ENCODE measurements around the gene PLA2G1B. TPM values are rescaled to one million over a fixed set of nuclear protein-coding genes. Genes with fewer than 3 reads are reported as not detected.
"Not testable (repeated sequence)": the region's sequence is repeated elsewhere in the genome, so short reads cannot be mapped to it uniquely, and the experiment has no call there.

Gene PLA2G1B
- total RNA-seq, 2 experiments from 2014 or later: not detected

- Mint-ChIP-seq H3K4me1 (no peaks in the 10 kb centered on the region), H3K9me3 (ENCODE audit: low read depth) (no peaks in the 10 kb centered on the region), H3K4me3 (no peak overlapping the region), H3K27me3 (peaks cover 2% of the 10 kb centered on the region), H3K27ac (no peak overlapping the region), H3K36me3 (no peaks in the 10 kb centered on the region)
- ATAC-seq: no peak
- CTCF ChIA-PET: interaction anchor here (5.2 kb wide), 1 partner anchor 78 kb away, joined by 29 read pairs; no protein-coding TSS in a partner anchor
- DNase-seq: no peak
These were observed 24.5 kb upstream of the PLA2G1B start for GRCh38 chr12:120352117-120352516.

- H3K9me3 Mint-ChIP-seq (ENCODE audit: low read depth): no peaks in the 10 kb centered on the region
- no peak for ATAC-seq
- CTCF ChIA-PET: no interaction called here
- no peak overlapping the region for H3K27ac Mint-ChIP-seq
- H3K4me3 Mint-ChIP-seq: no peak overlapping the region
- no peak for DNase-seq
- H3K4me1 Mint-ChIP-seq: no peaks in the 10 kb centered on the region
- H3K27me3 Mint-ChIP-seq: peaks cover 2% of the 10 kb centered on the region
- H3K36me3 Mint-ChIP-seq: no peaks in the 10 kb centered on the region
These were observed 23.2 kb upstream of the PLA2G1B start for GRCh38 chr12:120350576-120351350.

GRCh38 chr12:120347766-120348165 lies 20.2 kb upstream of the PLA2G1B start:
- H3K36me3 Mint-ChIP-seq: no peaks in the 10 kb centered on the region
- no peak overlapping the region for H3K27ac Mint-ChIP-seq
- ATAC-seq (no peak), DNase-seq (no peak)
- CTCF ChIA-PET: interaction anchor here (1.4 kb wide), 1 partner anchor 9 kb away, joined by 4 read pairs; no protein-coding TSS in a partner anchor
- H3K9me3 Mint-ChIP-seq (ENCODE audit: low read depth): no peaks in the 10 kb centered on the region
- no peaks in the 10 kb centered on the region for H3K4me1 Mint-ChIP-seq
- H3K4me3 Mint-ChIP-seq: no peak overlapping the region
- H3K27me3 Mint-ChIP-seq: no peaks in the 10 kb centered on the region

GRCh38 chr12:120346681-120347080 lies 19.1 kb upstream of the PLA2G1B start:
- CTCF ChIA-PET: interaction anchor here (1.4 kb wide), 1 partner anchor 10 kb away, joined by 4 read pairs; no protein-coding TSS in a partner anchor
- ATAC-seq: no peak

GRCh38 chr12:120346031-120346430 lies 18.5 kb upstream of the PLA2G1B start:
- H3K4me1 Mint-ChIP-seq: no peaks in the 10 kb centered on the region
- H3K27ac Mint-ChIP-seq: no peak overlapping the region
- ATAC-seq (no peak), DNase-seq (no peak)
- no peak overlapping the region for H3K4me3 Mint-ChIP-seq
- CTCF ChIA-PET: no interaction called here
- H3K27me3 Mint-ChIP-seq: no peaks in the 10 kb centered on the region
- no peaks in the 10 kb centered on the region for H3K36me3 Mint-ChIP-seq
- H3K9me3 Mint-ChIP-seq (ENCODE audit: low read depth): no peaks in the 10 kb centered on the region

More at GRCh38 chr12:120346681-120347080, 19.1 kb upstream of the PLA2G1B start:
- no peak for DNase-seq
- Mint-ChIP-seq H3K9me3 (ENCODE audit: low read depth) (no peaks in the 10 kb centered on the region), H3K4me1 (no peaks in the 10 kb centered on the region), H3K27me3 (no peaks in the 10 kb centered on the region), H3K36me3 (no peaks in the 10 kb centered on the region), H3K4me3 (no peak overlapping the region), H3K27ac (no peak overlapping the region)

- H3K4me1 Mint-ChIP-seq: no peaks in the 10 kb centered on the region
- CTCF ChIA-PET: no interaction called here
These were observed 16.1 kb upstream of the PLA2G1B start for GRCh38 chr12:120343692-120344091.

GRCh38 chr12:120343039-120343537 lies 15.5 kb upstream of the PLA2G1B start:
- H3K27me3 Mint-ChIP-seq: peaks cover under 1% of the 10 kb centered on the region
- H3K9me3 Mint-ChIP-seq (ENCODE audit: low read depth): peaks cover under 1% of the 10 kb centered on the region
- CTCF ChIA-PET: no interaction called here
- DNase-seq (no peak), ATAC-seq (no peak)
- H3K36me3 Mint-ChIP-seq: no peaks in the 10 kb centered on the region
- no peak overlapping the region for H3K27ac Mint-ChIP-seq
- H3K4me3 Mint-ChIP-seq: no peak overlapping the region
- no peaks in the 10 kb centered on the region for H3K4me1 Mint-ChIP-seq

More at GRCh38 chr12:120343692-120344091, 16.1 kb upstream of the PLA2G1B start:
- Mint-ChIP-seq H3K27me3 (no peaks in the 10 kb centered on the region), H3K36me3 (no peaks in the 10 kb centered on the region), H3K4me3 (no peak overlapping the region), H3K9me3 (ENCODE audit: low read depth) (no peaks in the 10 kb centered on the region), H3K27ac (no peak overlapping the region)
- DNase-seq: no peak
- ATAC-seq: no peak

GRCh38 chr12:120342175-120343038 lies 14.8 kb upstream of the PLA2G1B start:
- Mint-ChIP-seq H3K9me3 (ENCODE audit: low read depth) (peaks cover 8% of the 10 kb centered on the region), H3K4me1 (no peaks in the 10 kb centered on the region), H3K27me3 (peaks cover 8% of the 10 kb centered on the region), H3K36me3 (peaks cover 5% of the 10 kb centered on the region), H3K27ac (no peak overlapping the region), H3K4me3 (no peak overlapping the region)
- ATAC-seq (no peak), DNase-seq (no peak)
- CTCF ChIA-PET: no interaction called here

GRCh38 chr12:120339256-120339655 lies 11.7 kb upstream of the PLA2G1B start:
- no peaks in the 10 kb centered on the region for H3K4me1 Mint-ChIP-seq
- CTCF ChIA-PET: interaction anchor here (1.1 kb wide), 1 partner anchor 117 kb away, joined by 3 read pairs; no protein-coding TSS in a partner anchor
- peaks cover 8% of the 10 kb centered on the region for H3K9me3 Mint-ChIP-seq (ENCODE audit: low read depth)
- peaks cover 8% of the 10 kb centered on the region for H3K27me3 Mint-ChIP-seq
- no peak for DNase-seq
- ATAC-seq: no peak
- H3K4me3 Mint-ChIP-seq: no peak overlapping the region
- no peak overlapping the region for H3K27ac Mint-ChIP-seq
- peaks cover 10% of the 10 kb centered on the region for H3K36me3 Mint-ChIP-seq

- Mint-ChIP-seq H3K9me3 (ENCODE audit: low read depth) (peaks cover 8% of the 10 kb centered on the region), H3K36me3 (peaks cover 10% of the 10 kb centered on the region), H3K4me1 (no peaks in the 10 kb centered on the region), H3K4me3 (no peak overlapping the region), H3K27ac (no peak overlapping the region), H3K27me3 (peaks cover 8% of the 10 kb centered on the region)
- DNase-seq: no peak
- ATAC-seq: no peak
- CTCF ChIA-PET: interaction anchor here (1.3 kb wide), 1 partner anchor 29 kb away, joined by 3 read pairs; no protein-coding TSS in a partner anchor
These were observed 10.2 kb upstream of the PLA2G1B start for GRCh38 chr12:120337730-120338129.

- H3K4me1 Mint-ChIP-seq; H3K27ac Mint-ChIP-seq; DNase-seq; H3K27me3 Mint-ChIP-seq; H3K4me3 Mint-ChIP-seq; ATAC-seq; H3K9me3 Mint-ChIP-seq (ENCODE audit: low read depth): not testable (repeated sequence)
- H3K36me3 Mint-ChIP-seq: peaks cover 10% of the 10 kb centered on the region
- CTCF ChIA-PET: interaction anchor here (0.6 to 1.2 kb wide), 2 partner anchors 35 to 93 kb away, joined by 3 to 4 read pairs; no protein-coding TSS in a partner anchor
These were observed 8.8 kb upstream of the PLA2G1B start for GRCh38 chr12:120336392-120336791.

GRCh38 chr12:120335447-120335846 lies 7.9 kb upstream of the PLA2G1B start:
- not testable (repeated sequence) for H3K4me1 Mint-ChIP-seq; ATAC-seq; H3K27ac Mint-ChIP-seq; H3K4me3 Mint-ChIP-seq; H3K27me3 Mint-ChIP-seq; H3K9me3 Mint-ChIP-seq (ENCODE audit: low read depth)
- DNase-seq: peak; percentile 60
- CTCF ChIA-PET: interaction anchor here (0.7 to 1.6 kb wide), 4 partner anchors 8 to 94 kb away, joined by 3 to 4 read pairs (median 4); partner anchors contain the start of genes PLA2G1B, RNU4-1 and SIRT4
- peaks cover 10% of the 10 kb centered on the region for H3K36me3 Mint-ChIP-seq

- DNase-seq: no peak
- ATAC-seq: no peak
- Mint-ChIP-seq H3K36me3 (peaks cover 6% of the 10 kb centered on the region), H3K27me3 (peaks cover under 1% of the 10 kb centered on the region), H3K4me1 (no peaks in the 10 kb centered on the region), H3K4me3 (no peak overlapping the region), H3K9me3 (ENCODE audit: low read depth) (peaks cover 2% of the 10 kb centered on the region), H3K27ac (no peak overlapping the region)
- CTCF ChIA-PET: interaction anchor here (1.1 kb wide), 1 partner anchor 15 kb away, joined by 3 read pairs; no protein-coding TSS in a partner anchor
These were observed 4.9 kb upstream of the PLA2G1B start for GRCh38 chr12:120332523-120332922.

Measured in activated CD8-positive, alpha-beta memory T cell treated with anti-CD3 and anti-CD28 coated beads, Interleukin-2, amount 10 ng/mL, durations not matched to agents 7 days and 5 days (primary cell).